Fibroblast of mammary gland (primary cell): ENCODE measurements around the gene TNFSF12.

Experiments used
- DNase-seq: peaks from one replicate; pipeline ENCODE4 v3.0.0-alpha.2; 2010; ENCODE audit warnings: low read depth
- H3K4me3 ChIP-seq: 2 replicates; pipeline ENCODE4 v1.5.1; 2011; ENCODE audit warnings: low read depth, mild to moderate bottlenecking, low read length, moderate library complexity; ENCODE audit not compliant: control insufficient read depth
- CTCF ChIP-seq: conservative IDR thresholded peaks from 2 replicates; pipeline ENCODE4 v1.5.1; 2011; ENCODE audit warnings: low read depth, low read length, inconsistent platforms; ENCODE audit not compliant: control insufficient read depth, insufficient read depth

Gene TNFSF12, protein sequence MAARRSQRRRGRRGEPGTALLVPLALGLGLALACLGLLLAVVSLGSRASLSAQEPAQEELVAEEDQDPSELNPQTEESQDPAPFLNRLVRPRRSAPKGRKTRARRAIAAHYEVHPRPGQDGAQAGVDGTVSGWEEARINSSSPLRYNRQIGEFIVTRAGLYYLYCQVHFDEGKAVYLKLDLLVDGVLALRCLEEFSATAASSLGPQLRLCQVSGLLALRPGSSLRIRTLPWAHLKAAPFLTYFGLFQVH

GRCh38 chr17:7548585-7549400 lies at the start of gene TNFSF12:
Gene TNFSF12, plus strand, starts transcription at chr17:7549058. Its CDS starts 96 bp downstream, at chr17:7549154.
- peak within 1 kb of the TSS; percentile 59 for H3K4me3 ChIP-seq
- no peak for TF ChIP-seq CTCF
- DNase-seq = no peak

DNA sequence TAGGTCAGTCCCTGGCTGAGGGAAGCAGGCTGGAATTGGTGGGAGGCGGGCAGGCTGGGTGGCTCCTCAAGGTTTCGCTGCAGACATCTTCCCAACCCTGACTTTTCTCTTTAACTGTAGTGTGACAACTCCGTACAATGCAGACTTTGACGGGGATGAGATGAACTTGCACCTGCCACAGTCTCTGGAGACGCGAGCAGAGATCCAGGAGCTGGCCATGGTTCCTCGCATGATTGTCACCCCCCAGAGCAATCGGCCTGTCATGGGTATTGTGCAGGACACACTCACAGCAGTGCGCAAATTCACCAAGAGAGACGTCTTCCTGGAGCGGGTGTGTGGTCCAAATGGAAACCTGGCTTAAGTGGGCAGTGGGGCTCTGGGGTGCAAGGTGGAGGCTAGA lies 49.7 kb upstream of the TNFSF12 start:
- no peak for DNase-seq
- no peak overlapping the region for H3K4me3 ChIP-seq
- TF ChIP-seq CTCF = no peak

GRCh38 chr17:7501729-7502128 lies 47.1 kb upstream of the TNFSF12 start:
- TF ChIP-seq CTCF = no peak
- DNase-seq = no peak
- H3K4me3 ChIP-seq = no peak overlapping the region

DNA sequence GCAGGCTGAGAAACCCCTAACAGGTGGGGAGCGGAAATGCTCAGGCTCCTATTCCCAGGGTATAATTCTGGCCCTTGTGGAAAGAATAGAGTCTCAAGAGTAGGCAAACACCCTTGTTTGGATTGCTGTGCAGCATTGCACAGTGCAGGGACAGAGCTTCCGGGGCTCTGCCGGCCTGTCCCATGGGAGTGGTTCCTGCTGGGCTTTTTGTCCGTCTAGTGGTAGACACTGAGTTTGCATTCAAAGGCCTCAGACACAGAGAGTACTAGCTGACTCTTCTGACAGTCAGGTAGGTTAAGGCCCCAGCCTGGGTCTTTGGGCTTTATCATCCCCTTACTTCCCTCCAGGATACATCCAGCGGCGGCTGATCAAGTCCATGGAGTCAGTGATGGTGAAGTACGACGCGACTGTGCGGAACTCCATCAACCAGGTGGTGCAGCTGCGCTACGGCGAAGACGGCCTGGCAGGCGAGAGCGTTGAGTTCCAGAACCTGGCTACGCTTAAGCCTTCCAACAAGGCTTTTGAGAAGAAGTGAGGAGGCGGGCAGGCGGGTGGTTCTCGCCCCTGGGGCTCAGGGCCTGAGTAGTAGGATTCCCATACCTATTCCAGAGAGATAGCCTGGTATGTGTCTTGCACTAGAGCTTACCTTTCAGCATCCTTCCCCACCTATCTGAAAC lies 46.5 kb upstream of the TNFSF12 start:
- no peak for TF ChIP-seq CTCF
- H3K4me3 ChIP-seq = no peak overlapping the region
- DNase-seq = no peak

GRCh38 chr17:7502987-7503386 lies 45.9 kb upstream of the TNFSF12 start:
- TF ChIP-seq CTCF = peak; percentile 27
- no peak overlapping the region for H3K4me3 ChIP-seq
- no peak for DNase-seq

DNA sequence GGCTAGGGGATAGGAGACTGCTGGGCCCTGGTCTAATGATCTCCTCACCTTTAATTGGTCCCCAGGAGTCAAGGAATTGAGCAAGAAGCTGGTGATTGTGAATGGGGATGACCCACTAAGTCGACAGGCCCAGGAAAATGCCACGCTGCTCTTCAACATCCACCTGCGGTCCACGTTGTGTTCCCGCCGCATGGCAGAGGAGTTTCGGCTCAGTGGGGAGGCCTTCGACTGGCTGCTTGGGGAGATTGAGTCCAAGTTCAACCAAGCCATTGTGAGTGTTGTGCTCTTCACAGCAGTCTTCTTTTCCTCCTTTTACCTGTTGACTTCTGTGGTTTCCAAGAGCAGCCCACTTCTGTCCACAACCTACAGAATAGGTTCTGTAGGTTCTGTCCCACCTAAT lies 45.3 kb upstream of the TNFSF12 start:
- no peak overlapping the region for H3K4me3 ChIP-seq
- DNase-seq = no peak
- TF ChIP-seq CTCF = no peak
